DMS53 treated with DMSO at 0.1 percent for 48 hours (cell line): ENCODE data around the gene TMEM258.

Source experiments
- DNase-seq: peaks from one replicate; lab custom pipeline; 2025; ENCODE audit not compliant: unreplicated experiment; lab: John Stamatoyannopoulos, UW

Gene TMEM258

GRCh38 chr11:61792310-61793082 lies at the start of gene TMEM258, which contains the start of gene FEN1:
TMEM258 (minus strand) TSS chr11:61792599; CDS start chr11:61792558, 41 bp downstream.
FEN1 (plus strand) TSS chr11:61792911; CDS start chr11:61795362, 2,451 bp downstream.
- DNase-seq, result peak; percentile 91

GRCh38 chr11:61841636-61842527 lies 49.5 kb upstream of the TMEM258 start:
- no peak for DNase-seq

GRCh38 chr11:61840371-61840770 lies 48.0 kb upstream of the TMEM258 start:
- DNase-seq, result no peak

DNA sequence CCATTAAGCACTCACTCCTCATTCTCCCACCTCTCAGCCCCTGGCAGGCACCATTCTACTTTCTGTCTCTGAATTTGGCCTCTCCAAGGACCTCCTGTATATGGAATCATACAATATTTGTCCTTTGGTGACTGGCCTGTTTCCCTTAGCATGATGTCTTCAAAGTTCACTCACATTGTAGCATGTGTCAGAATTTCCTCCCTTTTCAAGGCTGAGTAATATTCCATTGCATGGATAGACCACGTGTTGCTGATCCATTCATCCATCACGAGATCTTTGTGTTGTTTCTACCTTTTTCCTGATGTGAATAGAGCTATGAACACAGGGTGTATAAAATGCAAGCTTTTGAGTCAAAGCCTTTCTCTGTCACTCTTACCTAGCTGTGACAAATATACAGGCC lies 47.3 kb upstream of the TMEM258 start:
- DNase-seq, result no peak

- DNase-seq, result no peak
Observed at GRCh38 chr11:61838921-61839320, 46.5 kb upstream of the TMEM258 start.

GRCh38 chr11:61838501-61838900 lies 46.1 kb upstream of the TMEM258 start:
- DNase-seq, result no peak

GRCh38 chr11:61837411-61838005 lies 45.1 kb upstream of the TMEM258 start:
- DNase-seq, result no peak

GRCh38 chr11:61836193-61836592 lies 43.8 kb upstream of the TMEM258 start:
- no peak for DNase-seq

GRCh38 chr11:61834278-61835048 lies 42.1 kb upstream of the TMEM258 start:
- DNase-seq, result no peak

GRCh38 chr11:61833926-61834277 lies 41.5 kb upstream of the TMEM258 start:
- no peak for DNase-seq

- no peak for DNase-seq
Observed at GRCh38 chr11:61833471-61833870, 41.1 kb upstream of the TMEM258 start.

- DNase-seq, result no peak
Observed at GRCh38 chr11:61832754-61833153, 40.4 kb upstream of the TMEM258 start.

DNA sequence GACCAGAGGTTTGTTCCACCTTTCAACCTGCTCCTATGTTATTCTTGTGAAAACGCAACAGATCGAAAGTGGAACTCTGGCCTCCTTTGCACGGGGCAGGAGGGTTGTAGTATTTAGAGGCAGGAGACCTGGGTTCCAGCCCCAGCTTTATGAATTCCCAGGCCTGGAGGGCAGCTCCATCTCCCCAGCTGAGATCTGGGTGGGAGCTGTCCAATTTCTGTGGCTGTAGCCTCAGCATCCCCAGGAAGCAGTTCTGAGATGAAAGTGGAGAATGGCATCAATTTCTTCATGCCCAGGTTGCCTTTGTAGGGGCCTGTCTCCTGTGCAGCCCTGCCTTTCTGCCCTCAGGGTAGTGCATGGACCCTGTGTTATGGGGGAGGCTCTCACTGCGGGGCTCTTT lies 39.8 kb upstream of the TMEM258 start:
- no peak for DNase-seq

GRCh38 chr11:61830237-61831105 lies 38.1 kb upstream of the TMEM258 start:
- DNase-seq, result no peak

GRCh38 chr11:61829806-61830205 lies 37.4 kb upstream of the TMEM258 start:
- DNase-seq, result no peak

DNA sequence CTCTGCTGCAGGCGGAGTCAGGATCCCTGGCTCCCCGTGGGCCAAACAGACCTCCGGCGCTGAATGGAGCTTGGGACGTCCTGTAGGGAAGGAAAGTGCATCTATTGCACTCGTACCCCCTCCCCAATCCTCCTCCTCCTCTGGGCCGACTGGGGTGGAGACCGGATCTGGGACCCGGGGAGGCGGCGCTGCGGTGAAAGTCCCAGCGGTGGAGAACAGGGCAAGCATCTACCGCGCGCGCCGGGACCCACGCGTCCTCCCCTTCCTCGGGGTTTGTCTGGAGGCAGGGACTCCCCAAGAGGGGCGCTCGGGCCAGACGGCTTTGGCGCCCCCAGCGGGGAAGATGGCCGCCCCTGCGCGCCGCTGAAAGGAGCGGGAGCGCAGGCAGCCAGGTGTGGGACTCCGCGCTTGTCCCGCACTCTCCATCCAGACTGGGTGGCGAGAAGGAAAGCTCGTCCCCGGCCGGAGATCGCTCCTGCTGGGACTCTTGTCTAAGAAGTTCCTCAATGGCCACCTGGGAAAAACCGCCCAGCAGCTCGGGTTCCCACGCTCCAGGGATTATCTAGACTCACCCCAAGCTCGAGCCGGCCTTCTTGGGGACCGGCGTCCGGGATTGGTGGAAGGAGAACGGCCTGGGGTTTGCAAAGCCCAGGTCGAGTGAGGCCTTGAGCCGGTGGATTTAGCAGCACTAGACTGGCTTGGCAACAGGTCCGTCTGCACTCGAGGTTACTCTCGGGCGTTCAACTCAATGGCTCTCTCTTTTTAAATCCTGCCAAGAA lies 36.4 kb upstream of the TMEM258 start:
- DNase-seq, result peak; percentile 9

GRCh38 chr11:61828379-61828628 lies 35.9 kb upstream of the TMEM258 start:
- DNase-seq, result no peak

- DNase-seq, result peak; percentile 81
Observed at GRCh38 chr11:61827571-61828378, 35.4 kb upstream of the TMEM258 start, which contains the start of gene FADS2. FADS2 (plus strand) TSS chr11:61828300; CDS start chr11:61828391, 91 bp downstream.
